HFFc6 (cell line): ENCODE measurements around the gene EEFSEC. TPM values are rescaled to one million over a fixed set of nuclear protein-coding genes. Genes with fewer than 3 reads are reported as not detected.

Experiments used
- DNase-seq: peaks from one replicate; pipeline ENCODE4 v3.0.0-alpha.2; 2018
- H3K27ac Mint-ChIP-seq: 2 replicates; pipeline ENCODE4 v1.8.0; 2020; ENCODE audit warnings: mild to moderate bottlenecking, mixed read lengths
- H3K27me3 Mint-ChIP-seq: 2 replicates; pipeline ENCODE4 v1.8.0; 2021; ENCODE audit warnings: mild to moderate bottlenecking, moderate library complexity, mixed read lengths; ENCODE audit not compliant: insufficient read depth
- H3K36me3 Mint-ChIP-seq: 2 replicates; pipeline ENCODE4 v1.8.0; 2021; ENCODE audit warnings: low read depth, mixed read lengths
- H3K4me1 Mint-ChIP-seq: 2 replicates; pipeline ENCODE4 v1.8.0; 2020; ENCODE audit warnings: low read depth, mixed read lengths
- H3K4me3 Mint-ChIP-seq: 2 replicates; pipeline ENCODE4 v1.8.0; 2020; ENCODE audit warnings: mild to moderate bottlenecking, moderate library complexity, mixed read lengths
- H3K9me3 Mint-ChIP-seq: 2 replicates; pipeline ENCODE4 v1.8.0; 2020; ENCODE audit warnings: mild to moderate bottlenecking, mixed read lengths
- CTCF ChIP-seq: fragments of 200-600 bp; sonication (generic); IDR thresholded peaks from 2 replicates; pipeline ENCODE4 v1.5.0; 2021; ENCODE audit warnings: antibody characterized with exemption, mild to moderate bottlenecking
- total RNA-seq, 6 experiments: library from RNA; stranded (reverse); fragmentation: NEBNext Ultra II Directional; extraction: Animal tissue kit (Norgen Biotek cat#: 25700); gene quantifications; 2 replicates in 1 of 6; 3 replicates in 5 of 6; pipeline ENCODE4 v1.2.3, GENCODE V29; 2021

EEFSEC gene
- total RNA-seq, 6 experiments from 2014 or later = 8.2 to 11.6 (median 11.0) TPM

- H3K27me3 Mint-ChIP-seq = peaks cover 31% of the 10 kb centered on the region
- H3K4me1 Mint-ChIP-seq = peaks cover 11% of the 10 kb centered on the region; the same call in 1 of the 2 replicates
- H3K4me3 Mint-ChIP-seq = no peak overlapping the region
- peaks cover 4% of the 10 kb centered on the region for H3K36me3 Mint-ChIP-seq
- H3K9me3 Mint-ChIP-seq = peaks cover 3% of the 10 kb centered on the region; the same call in 1 of the 2 replicates
- H3K27ac Mint-ChIP-seq = no peak overlapping the region
- TF ChIP-seq CTCF = no peak
- no peak for DNase-seq
Observed at GRCh38 chr3:128442070-128442469, 288.8 kb downstream of the EEFSEC start.

DNA sequence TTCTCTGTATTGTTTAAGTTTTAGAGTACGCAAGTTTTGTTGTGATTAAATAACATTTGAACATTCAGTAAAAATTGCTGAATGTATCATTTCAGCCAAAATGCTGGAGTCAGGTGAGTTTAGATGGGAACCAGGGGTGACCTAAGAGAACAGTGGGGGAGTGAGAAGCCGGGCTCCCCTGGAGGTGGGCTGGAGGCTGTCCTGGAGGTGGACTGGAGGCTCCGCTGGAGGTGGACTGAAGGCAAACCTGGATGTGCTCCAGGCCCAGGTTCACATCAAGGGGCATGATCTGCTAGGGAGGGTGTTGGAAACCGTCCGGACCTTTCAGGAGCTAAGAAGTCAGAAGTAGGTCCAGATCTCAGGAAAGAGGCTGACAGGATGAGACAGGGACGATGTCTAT is 289.7 kb downstream of the EEFSEC start:
- Mint-ChIP-seq H3K36me3 (peaks cover 4% of the 10 kb centered on the region; the same call in 1 of the 2 replicates), H3K27me3 (peaks cover 36% of the 10 kb centered on the region), H3K9me3 (peaks cover 3% of the 10 kb centered on the region; the same call in 1 of the 2 replicates), H3K27ac (no peak overlapping the region), H3K4me1 (peaks cover 11% of the 10 kb centered on the region; the same call in 1 of the 2 replicates), H3K4me3 (no peak overlapping the region)
- DNase-seq = no peak
- TF ChIP-seq CTCF = no peak

DNA sequence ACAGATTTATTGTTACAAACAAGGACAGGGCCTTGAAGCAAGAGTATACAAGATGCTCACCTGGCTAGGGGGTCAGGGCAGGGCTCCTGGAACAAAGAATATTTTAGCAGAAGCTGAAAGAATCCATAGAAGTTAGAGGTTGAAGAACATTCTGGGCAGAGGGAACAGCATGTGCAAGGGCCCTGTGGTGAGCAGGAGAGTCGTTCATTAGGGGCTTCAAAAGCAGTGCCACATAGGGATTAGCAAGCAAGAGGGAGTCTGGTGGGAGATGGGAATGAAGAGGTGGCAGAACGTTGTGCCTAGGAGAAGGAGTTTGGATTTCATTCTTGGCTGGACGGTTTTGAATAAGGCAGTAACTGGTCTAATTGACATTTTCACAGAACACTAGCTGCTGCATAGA is 290.5 kb downstream of the EEFSEC start:
- no peak for DNase-seq
- Mint-ChIP-seq H3K4me1 (peaks cover 16% of the 10 kb centered on the region), H3K9me3 (peaks cover 3% of the 10 kb centered on the region; the same call in 1 of the 2 replicates), H3K27ac (no peak overlapping the region), H3K36me3 (peaks cover 4% of the 10 kb centered on the region; the same call in 1 of the 2 replicates), H3K27me3 (peaks cover 41% of the 10 kb centered on the region), H3K4me3 (no peak overlapping the region)
- TF ChIP-seq CTCF = no peak

GRCh38 chr3:128445357-128445756 is 292.1 kb downstream of the EEFSEC start:
- Mint-ChIP-seq H3K9me3 (peaks cover 3% of the 10 kb centered on the region; the same call in 1 of the 2 replicates), H3K27ac (no peak overlapping the region), H3K4me1 (peaks cover 10% of the 10 kb centered on the region), H3K36me3 (no peaks in the 10 kb centered on the region), H3K4me3 (no peak overlapping the region), H3K27me3 (peaks cover 35% of the 10 kb centered on the region)
- no peak for DNase-seq
- TF ChIP-seq CTCF = no peak

GRCh38 chr3:128446821-128447220 is 293.5 kb downstream of the EEFSEC start:
- DNase-seq = no peak
- no peak overlapping the region for H3K27ac Mint-ChIP-seq
- no peaks in the 10 kb centered on the region for H3K36me3 Mint-ChIP-seq
- no peak overlapping the region for H3K4me3 Mint-ChIP-seq
- peaks cover 38% of the 10 kb centered on the region for H3K27me3 Mint-ChIP-seq
- H3K9me3 Mint-ChIP-seq = peaks cover 3% of the 10 kb centered on the region; the same call in 1 of the 2 replicates
- peaks cover 10% of the 10 kb centered on the region for H3K4me1 Mint-ChIP-seq
- TF ChIP-seq CTCF = no peak
